Left lobe of liver (tissue), 2 donors: ENCODE data around the gene DIP2C. TPM values are rescaled to one million over a fixed set of nuclear protein-coding genes. Genes with fewer than 3 reads are reported as not detected.
"Not testable (repeated sequence)": the region's sequence is repeated elsewhere in the genome, so short reads cannot be mapped to it uniquely, and the experiment has no call there.

ENCODE experiments used
- ATAC-seq: fragments of 200-7000 bp; cut with Tn5 transposase; one replicate; pipeline ENCODE4 v1.9.1; 2020; ENCODE audit warnings: mild to moderate bottlenecking, moderate library complexity
- DNase-seq: peaks from one replicate; pipeline ENCODE4 v3.0.0-alpha.2; 2020; ENCODE audit warnings: low spot score
- total RNA-seq: library from RNA; stranded (reverse); gene quantifications from one replicate; pipeline ENCODE4 v1.2.1, GENCODE V29; 2021
- donor health status: DM: no; HTN: no; CAD: no; lungs with moderate emphysema.
- donor health status: DM: no; HTN: yes; CAD: no.

The DIP2C gene
- total RNA-seq, 1 donor from 2014 or later, result 13.9 TPM

DNA sequence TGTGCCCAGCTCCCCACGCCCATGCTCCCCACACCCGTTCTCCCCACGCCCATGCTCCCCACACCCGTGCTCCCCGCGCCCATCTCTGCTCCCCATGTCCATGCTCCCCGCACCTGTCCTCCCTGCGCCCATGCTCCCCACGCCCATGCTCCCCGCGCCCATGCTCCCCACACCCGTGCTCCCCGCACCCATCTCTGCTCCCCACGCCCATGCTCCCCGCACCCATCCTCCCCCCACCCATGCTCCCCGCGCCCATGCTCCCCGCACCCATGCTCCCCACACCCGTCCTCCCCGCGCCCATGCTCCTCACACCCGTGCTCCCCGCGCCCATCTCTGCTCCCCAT lies 10.8 kb downstream of the DIP2C start:
- ATAC-seq, DNase-seq: not testable (repeated sequence)

DNA sequence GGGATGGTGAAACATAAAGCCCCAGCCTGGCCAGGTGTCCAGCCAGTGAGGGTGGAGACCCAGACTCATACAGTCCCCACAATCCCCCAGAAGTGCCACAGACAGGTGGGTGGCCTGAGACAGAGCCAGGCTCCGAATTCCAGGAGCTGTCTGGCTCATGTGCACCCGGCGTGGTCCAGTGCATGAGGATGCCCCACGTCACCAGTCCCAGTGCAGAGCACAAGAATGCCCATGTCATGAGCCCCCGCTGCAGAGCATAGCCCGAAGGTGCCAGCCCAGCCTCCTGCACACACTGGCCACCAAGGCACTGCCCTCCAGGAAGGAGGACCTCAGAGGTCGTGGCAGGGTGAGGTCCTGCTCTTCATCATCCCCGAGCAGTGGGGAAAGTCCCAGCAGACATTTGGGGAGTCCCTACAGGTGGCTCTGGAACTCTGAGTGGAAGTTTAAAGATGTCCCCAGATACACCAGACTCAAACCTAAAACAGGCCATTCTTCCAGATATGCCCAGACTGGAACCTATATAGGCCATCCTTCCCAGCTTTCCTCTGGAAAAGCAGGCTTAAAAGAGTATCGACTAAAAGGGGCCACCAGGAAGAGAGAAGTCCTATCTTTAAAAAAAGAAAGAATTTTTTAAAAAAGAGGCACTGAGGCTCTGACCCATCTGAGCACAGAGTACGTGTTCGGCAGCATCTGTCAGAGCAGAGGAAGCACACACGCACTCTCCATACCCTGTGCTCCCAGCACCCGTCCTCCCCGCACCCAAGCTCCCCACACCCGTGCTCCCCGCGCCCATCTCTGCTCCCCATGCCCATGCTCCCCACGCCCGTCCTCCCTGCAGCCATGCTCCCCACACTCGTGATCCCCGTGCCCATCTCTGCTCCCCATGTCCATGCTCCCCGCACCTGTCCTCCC lies 11.5 kb downstream of the DIP2C start:
- no peak for ATAC-seq
- DNase-seq, result no peak

DNA sequence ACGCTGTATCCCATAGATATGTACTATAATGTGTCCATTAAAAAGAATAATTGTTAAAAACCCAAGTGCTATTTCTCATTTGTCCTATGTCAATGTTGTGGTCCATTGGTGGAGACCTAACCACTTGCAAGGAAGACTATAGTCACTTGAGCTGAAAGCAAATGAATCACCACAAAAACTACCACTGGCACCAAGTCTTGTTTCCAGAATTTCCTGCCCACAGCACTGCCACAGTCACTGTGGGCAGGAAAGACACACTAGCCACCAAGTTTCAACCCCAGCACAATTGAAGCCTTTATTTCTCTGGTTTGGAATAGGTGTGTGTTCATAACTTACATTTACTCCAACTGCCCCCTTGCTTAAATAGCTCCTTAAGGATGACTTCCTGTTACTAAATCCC lies 12.4 kb downstream of the DIP2C start:
- no peak for ATAC-seq
- no peak for DNase-seq

DNA sequence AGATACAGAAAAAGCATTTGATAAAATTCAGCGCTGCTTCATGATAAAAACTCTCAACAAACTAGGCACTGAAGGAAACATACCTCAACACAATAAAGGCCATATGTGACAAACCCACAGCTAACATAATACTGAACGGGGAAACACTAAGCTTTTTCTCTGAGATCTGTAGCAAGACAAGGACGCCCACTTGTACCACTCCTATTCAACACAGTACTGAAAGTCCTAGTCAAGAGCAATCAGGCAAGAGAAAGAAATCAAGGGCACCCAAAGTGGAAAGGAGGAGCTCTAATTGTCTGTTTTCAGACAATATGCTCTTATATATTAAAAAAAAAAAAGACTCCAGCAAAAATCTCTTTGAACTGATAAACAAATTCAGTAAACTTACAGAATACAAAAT lies 13.3 kb downstream of the DIP2C start:
- DNase-seq (no peak), ATAC-seq (no peak)

DNA sequence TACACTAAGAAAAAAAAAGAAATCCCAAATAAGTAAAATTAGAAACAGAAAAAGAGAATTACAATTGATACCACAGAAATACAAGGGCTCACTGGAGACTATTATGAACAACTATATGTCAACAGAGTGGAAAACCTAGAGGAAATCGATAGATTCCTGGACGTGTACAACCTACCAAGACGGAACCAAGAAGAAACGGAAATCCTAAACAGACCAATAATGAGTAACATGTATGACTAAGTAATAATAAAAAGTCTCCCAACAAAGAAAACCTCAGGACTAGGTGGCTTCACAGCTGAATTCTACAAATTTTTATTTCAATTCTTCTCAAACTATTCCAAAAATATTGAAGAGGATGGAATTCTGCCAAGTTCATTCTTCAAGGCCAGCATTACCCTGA lies 13.9 kb downstream of the DIP2C start:
- DNase-seq (no peak), ATAC-seq (no peak)

DNA sequence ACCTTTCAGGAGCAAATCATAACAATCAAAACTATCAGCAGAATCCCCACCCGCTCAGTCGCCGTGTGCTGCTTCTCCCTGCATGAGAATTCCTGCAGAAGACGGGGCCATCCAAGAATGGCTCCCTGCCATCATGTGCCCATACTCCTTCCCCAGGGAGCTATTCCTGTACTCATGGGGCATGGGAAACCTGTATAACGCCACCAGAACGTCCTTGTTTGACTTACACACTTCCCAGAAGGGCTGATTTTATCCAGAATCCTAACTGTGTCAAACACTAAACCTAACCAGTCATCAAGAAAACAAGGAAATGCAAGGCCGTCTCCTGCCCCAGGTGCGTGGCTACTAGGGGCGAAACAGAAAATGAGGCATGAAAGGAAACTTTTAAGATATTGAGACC lies 16.0 kb downstream of the DIP2C start:
- no peak for ATAC-seq
- no peak for DNase-seq

DNA sequence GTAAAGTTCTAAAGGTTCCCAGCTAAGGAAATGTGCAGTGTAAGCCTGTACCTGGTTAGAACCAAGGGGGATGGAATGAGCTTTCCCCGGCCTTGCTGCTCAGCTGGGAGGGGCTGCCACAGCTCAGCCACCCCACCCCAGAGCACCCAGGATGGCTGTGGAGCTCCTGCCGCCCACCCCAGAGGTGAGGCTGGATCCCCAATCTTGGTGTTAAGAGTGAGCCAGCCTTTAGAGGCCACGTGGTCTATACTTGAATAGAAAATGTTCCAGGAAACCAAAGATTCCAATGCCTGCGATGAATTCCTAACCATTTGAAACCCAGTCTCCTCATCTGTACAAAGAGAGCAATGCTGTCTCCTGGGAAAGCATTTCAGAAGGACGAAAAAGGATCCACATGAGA lies 16.5 kb downstream of the DIP2C start:
- ATAC-seq, result no peak

DNA sequence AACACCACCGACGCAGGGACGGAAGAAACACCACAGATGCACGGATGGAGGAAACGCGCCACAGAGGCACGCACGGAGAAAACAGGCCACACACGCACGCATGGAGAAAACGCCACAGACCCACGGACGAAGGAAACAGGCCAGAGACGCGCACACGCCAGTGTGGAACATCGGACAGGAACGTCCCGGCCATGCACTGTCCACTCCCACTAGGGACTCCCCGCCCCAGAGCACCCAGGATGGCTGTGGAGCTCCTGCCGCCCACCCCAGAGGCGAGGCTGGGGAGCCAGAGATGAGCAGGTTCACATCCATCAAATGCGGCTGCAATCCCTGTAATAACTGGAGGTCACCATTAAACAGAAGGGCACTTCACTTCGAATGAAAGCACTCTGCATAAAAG lies 17.3 kb downstream of the DIP2C start:
- no peak for DNase-seq
- ATAC-seq, result no peak

More for the DNA sequence above, 16.5 kb downstream of the DIP2C start:
- DNase-seq, result no peak

DNA sequence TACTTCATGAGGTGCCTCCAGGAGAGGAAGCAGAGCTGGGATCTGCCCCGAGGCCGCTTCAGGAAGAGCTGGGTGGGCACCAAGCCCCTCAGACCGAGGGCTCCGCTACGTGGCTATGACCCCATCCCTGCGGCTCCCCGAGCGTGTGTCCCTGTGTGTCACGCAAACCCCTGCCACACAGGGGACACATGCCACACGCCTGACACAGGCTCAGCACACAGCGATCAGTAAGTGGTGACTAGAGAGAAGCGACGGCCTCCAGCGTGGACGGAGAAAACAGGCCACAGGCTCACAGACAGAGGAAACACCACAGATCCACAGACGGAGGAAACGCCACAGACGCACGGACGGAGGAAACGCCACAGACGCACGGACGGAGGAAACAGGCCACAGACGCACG lies 18.5 kb downstream of the DIP2C start:
- ATAC-seq, result no peak
- DNase-seq, result no peak

DNA sequence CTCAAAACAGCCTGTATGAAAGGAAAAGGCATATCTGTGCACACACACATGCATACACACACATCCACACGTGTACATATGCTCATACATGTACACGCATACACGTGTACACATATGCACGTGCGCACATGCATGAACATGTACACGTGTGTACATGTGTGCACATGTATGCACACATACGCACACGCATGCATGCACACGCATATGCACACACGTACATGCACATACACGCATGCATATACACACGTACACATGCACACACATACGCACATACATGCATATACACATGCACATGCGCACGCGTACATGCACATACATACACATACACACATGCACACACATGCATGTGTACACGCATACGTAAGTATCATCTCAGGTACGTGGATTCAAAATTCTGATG lies 19.4 kb downstream of the DIP2C start:
- DNase-seq, result no peak

DNA sequence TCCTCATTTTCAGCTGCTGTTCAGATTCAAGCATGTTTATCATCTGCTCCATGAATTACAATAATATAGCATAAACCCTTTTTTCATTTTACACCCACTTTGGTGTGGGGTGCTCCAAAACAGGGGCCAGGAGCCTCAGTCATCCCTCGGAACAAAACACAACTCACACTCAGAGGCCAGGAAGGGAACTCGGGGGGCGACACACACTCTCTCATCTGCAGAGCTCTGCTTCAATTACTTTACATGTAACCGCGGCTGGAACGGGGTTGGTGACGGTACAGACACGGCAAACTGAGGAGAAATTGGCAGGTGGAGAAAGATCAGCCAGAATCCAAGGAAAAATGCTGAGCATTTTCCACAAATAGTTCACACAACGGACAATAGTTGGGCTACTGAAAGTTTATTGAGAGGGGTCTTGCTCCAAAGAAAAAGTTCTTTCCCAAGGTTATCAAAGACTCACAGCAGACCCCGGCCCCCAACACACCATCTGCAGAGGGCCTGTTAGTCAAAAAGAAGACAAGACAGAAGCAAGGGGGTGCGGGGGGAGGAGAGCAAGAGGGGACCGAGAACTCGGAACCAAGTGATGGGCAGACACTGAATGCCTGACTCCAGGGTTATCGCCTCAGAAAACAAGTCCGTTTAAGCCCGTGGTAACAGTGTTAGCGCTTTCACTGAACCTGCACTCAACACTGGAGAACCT lies 20.5 kb downstream of the DIP2C start:
- no peak for DNase-seq
- no peak for ATAC-seq

More for the DNA sequence above, 19.4 kb downstream of the DIP2C start:
- no peak for ATAC-seq

DNA sequence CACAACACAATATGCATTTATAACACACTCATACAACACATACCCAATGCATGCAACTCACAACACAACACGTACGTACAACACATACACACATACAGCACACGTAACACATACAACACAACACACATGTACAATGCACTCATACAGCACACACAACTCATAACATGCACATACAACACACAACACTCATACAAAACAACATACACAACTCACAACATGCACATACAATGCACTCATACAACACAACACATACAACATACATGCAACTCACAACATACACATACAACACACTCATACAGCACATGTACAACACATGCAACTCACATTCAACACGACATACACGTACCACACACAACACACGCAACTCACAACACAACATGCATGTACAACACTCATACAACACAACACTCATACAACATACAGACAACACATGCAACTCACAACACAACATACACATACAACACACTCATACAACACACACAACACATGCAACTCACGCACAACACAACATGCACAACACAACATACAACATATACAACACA lies 21.8 kb downstream of the DIP2C start:
- DNase-seq (no peak), ATAC-seq (no peak)

DNA sequence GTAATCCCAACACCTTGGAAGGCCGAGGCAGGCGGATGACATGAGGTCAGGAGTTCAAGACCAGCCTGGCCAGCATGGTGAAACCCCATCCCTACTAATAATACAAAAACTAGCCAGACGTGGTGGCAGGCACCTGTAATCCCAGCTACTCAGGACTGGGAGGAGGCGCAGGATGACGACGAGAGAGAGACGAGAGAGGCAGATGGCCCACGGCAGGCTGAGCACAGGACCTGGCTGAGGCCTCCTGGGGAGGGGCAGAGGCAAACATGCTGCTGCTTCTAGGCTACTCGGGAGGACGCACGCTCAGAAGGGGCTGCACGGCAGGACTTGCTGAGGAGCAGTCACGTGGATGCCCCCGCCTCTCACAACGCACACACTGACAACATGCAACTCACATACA lies 22.4 kb downstream of the DIP2C start:
- DNase-seq, result no peak
- no peak for ATAC-seq

DNA sequence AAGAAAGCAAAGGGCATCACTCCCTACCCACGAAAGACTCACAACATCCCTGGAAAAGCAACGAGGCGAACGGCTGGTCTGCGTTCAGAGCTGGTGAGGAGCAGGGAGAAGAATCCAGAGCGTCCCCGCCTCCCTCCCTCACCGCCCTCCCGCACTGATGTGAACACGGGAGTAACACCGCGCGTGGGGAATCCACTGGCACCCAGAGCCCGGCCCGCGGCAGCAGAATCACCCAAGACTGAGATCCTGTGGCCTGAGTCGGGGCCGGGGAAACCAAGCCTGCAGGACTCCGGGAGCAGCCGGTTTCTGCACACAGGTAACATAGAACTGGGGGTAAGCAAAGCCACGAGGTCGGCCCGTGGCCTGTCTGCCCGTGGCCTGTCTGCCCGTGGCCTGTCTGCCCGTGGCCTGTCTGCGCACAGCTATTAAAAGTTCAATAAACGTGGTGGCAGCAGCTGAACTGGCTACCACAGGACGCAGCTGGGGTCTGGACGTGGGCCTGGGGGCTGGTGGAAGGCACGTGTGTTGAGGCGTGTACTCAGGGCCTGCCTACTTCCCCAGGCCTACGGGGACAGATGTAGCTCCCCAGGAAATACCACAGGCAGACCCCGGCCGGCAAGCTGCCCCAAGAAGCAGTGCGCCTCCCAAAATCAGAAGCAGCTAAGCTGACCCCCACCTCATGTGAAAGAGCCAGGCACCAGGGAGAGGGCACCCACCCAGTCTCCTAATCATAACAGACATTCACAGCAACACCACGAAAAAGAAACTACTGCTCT lies 23.0 kb downstream of the DIP2C start:
- DNase-seq, result no peak
- no peak for ATAC-seq

DNA sequence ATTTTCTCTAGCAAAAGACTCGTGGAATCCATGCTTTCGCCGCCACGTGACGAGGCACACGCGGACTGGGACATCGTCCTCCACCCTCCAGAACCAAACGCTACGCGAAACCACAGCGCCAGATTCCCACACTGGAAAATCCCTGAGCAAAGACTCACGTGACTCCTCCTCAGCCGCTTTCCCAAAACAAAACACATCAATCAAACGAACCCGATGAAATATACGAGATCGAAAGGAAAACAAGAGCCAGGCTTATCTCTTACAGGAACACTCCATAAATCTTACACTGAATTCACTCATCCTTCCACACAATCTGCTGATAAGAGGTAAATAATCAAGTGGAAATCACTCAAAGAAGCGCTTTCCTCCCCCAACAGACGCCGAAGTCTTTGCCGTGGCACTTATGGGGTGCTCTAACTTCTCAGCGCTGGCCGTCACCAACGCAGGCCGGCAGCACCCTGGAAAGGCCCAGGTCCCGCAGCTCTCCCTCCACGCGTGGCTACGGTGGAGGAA lies 23.8 kb downstream of the DIP2C start:
- no peak for DNase-seq
- ATAC-seq, result peak; percentile 27

DNA sequence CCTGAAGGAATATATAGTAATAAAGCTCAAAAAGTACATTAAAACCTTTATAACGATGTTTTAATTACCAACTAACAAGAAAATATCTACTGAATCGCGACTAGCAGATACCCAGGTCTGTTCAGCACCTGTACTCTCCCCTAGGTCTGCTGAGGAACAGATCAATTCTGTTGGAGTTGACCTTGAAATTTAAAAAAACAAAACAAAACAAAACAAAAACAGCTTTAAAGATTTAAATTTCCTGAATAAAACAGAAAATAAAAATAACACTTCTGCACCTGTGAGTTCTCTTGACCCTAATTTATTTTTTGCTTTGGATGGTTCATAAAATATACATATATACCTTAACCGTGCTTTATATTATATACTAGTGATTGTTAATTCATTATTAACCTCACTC lies 24.6 kb downstream of the DIP2C start:
- no peak for ATAC-seq
- no peak for DNase-seq

DNA sequence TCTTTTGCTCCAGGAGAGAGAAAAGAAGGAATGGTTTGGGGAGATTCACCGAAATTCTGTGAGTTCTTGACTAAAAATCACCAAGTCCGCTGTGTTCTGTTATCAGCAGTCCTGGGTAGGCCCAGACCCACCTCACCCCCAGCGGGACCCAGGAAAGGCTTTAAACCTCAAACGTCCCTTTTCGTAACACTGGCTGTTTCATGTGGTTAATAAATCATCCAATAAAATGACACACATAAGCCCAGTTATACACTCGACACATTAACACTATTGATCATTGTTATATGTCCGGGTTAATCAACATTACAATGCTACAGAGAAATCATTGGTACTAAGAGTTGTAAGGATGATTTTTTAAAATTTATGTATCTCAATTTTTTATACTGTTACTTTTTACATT lies 25.2 kb downstream of the DIP2C start:
- DNase-seq, result no peak
- ATAC-seq, result no peak

DNA sequence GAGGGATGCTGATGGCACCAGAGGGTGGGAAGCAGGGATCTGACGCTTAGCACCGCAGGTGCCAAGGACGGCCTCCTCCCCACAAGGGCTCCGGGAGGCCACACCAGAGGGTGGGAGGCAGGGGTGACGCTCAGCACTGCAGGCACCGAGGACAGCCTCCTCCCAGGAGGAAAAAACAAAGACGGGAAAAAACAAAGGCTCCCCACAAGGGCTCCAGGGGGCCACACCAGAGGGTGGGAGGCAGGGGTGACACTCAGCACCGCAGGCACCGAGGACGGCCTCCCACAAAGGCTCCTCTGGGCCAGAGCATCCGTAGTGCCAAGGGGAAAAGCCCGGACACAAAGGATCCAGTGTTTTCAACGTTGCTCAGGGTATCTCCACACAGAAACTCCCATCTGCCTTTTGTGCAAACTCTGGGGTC lies 25.6 kb downstream of the DIP2C start:
- DNase-seq, result no peak
- no peak for ATAC-seq

DNA sequence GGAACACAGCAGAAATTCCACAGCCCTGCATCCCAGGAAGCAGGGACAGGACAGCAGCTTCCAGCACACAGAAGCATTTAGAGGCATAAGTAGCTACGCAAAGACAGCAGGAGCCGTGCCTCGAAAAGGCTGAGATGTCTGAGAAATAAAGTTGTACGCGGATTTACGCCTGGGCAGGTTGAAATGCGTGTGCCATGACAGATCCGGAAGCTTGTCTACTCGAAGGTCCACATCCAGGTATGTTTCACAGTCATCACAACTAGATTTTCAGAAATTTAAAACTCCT lies 26.1 kb downstream of the DIP2C start:
- ATAC-seq (no peak), DNase-seq (no peak)

DNA sequence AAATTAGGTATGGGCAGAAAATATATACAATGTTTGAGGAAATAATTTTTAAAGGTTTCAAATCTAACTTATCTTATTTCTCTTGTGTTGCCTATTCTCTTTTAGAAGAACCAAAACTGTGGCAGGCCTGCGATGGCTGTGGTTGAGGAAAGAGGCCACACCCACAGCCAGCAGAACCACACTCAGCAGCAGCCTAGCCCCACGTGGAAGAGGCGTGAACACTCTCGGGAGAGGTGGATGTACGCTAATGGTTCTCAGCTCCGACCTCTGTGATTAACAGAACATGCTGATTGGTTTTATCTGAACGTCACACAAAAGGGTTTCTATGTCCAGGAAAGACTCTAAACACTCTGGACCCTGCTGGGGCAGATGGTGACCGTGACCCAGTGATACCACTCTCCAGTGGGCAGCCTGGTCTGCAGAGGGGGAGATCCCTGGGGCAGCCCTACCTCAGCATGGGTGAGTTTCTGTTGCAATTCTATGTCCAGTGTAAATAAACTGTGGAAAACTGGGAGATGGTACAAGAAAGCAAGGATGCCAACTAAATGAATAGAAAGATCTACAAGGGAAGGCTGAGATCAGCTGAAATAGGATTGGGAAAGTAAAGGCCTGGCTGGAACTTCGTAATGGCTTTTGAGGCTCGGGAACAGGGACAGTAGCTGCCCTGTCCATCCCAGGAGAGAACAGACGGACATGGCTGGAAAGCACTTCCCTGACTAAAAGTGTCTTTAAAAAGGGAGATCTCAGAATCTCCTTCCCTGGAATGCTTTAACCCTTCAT lies 26.6 kb downstream of the DIP2C start:
- DNase-seq (no peak), ATAC-seq (no peak)

DNA sequence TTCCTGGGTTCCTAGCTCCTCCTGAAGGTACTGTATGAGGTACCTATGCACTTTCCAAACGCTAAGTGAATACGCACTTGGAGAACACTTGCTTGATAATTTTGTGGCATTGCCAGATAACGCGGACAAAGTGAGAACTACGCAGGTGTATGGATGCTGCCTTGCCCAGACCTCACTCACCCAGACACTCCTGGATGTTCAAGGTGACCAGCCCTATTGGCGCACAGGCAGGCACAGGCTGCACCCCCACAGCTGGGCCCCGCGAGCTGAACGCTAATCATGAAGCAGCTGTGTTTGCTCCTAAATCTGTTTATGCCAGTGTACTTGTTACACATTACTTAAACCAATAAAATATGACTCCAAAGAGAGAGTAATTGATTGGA lies 27.3 kb downstream of the DIP2C start:
- ATAC-seq, result no peak

More for the DNA sequence above, 27.3 kb downstream of the DIP2C start:
- DNase-seq, result no peak
